B cell (primary cell): ENCODE data around the gene SMAD7. TPM values are rescaled to one million over a fixed set of nuclear protein-coding genes. Genes with fewer than 3 reads are reported as not detected.
A peak's percentile ranks its signal among the peaks of the same experiment; 100 is the strongest.

Experiments
- ATAC-seq: fragments of 200-7000 bp; cut with Tn5 transposase; one replicate; pipeline ENCODE4 v1.10.0; 2021; ENCODE audit warnings: low read depth, mild to moderate bottlenecking, moderate number of reproducible peaks, moderate library complexity
- CTCF ChIA-PET: fragments of 350-600 bp; sonication (Branson Sonifier 250); formaldehyde crosslinking; loops from one replicate; lab custom pipeline; 2021; ENCODE audit warnings: antibody characterized with exemption, inconsistent platforms; lab: Charles Lee
- POLR2A ChIA-PET: fragments of 350-600 bp; sonication (Branson Sonifier 250); formaldehyde crosslinking; loops from one replicate; lab custom pipeline; 2021; ENCODE audit warnings: antibody characterized with exemption; lab: Charles Lee
- DNase-seq: peaks from one replicate; pipeline ENCODE4 v3.0.0; 2013
- H2AFZ ChIP-seq: 2 replicates; pipeline ENCODE4 v1.6.1; 2012; ENCODE audit warnings: mild to moderate bottlenecking, low read depth, low read length; ENCODE audit not compliant: insufficient read depth, poor library complexity, severe bottlenecking
- H3K27ac ChIP-seq, 2 donors: 1 replicate in 1 of 2; 2 replicates in 1 of 2; pipeline ENCODE4 v1.5.1; 2012 to 2013; ENCODE audit warnings: low read length in 2 of 2, mild to moderate bottlenecking in 2 of 2, moderate library complexity in 1 of 2
- H3K27me3 ChIP-seq, 4 experiments: fragments of 200-600 bp in 1 of 4; sonication (generic) in 1 of 4; replicated peaks in 1 of 4; 1 replicate in 2 of 4; 2 replicates in 2 of 4; pipeline versions ENCODE4 v1.6.1 to v1.7.0; 2013 to 2016; ENCODE audit warnings: low read length in 3 of 4, mild to moderate bottlenecking in 2 of 4, mixed read lengths in 1 of 4, moderate library complexity in 1 of 4; ENCODE audit not compliant: insufficient read depth in 4 of 4, control insufficient read depth in 3 of 4; ENCODE audit errors: control extremely low read depth in 1 of 4
- H3K36me3 ChIP-seq, 2 experiments: replicated peaks in 1 of 2; 1 replicate in 1 of 2; 2 replicates in 1 of 2; pipeline versions ENCODE4 v1.6.1 to v1.7.1; 2013; ENCODE audit warnings: low read length in 1 of 2; ENCODE audit not compliant: insufficient read depth in 2 of 2, control insufficient read depth in 1 of 2; ENCODE audit errors: control extremely low read depth in 1 of 2, extremely low read depth in 1 of 2
- H3K4me1 ChIP-seq, 2 donors: fragments of 200-600 bp in 1 of 2; sonication (generic) in 1 of 2; 1 replicate in 1 of 2; 2 replicates in 1 of 2; pipeline versions ENCODE4 v1.5.1 to v1.6.1; 2013 to 2017; ENCODE audit warnings: low read length in 2 of 2; ENCODE audit not compliant: control insufficient read depth in 2 of 2, insufficient read depth in 2 of 2
- H3K4me2 ChIP-seq: replicated peaks from 2 replicates; pipeline ENCODE3; 2012; ENCODE audit warnings: mild to moderate bottlenecking, low read depth, low read length; ENCODE audit not compliant: poor library complexity, severe bottlenecking
- H3K4me3 ChIP-seq, 5 experiments: fragments of 200-600 bp in 1 of 5; sonication (generic) in 1 of 5; 1 replicate in 3 of 5; 2 replicates in 2 of 5; pipeline versions ENCODE4 v1.5.1 to v1.7.0; 2011 to 2016; ENCODE audit warnings: low read length in 4 of 5, mild to moderate bottlenecking in 4 of 5, low read depth in 2 of 5, control low read depth in 1 of 5, moderate library complexity in 1 of 5; ENCODE audit not compliant: insufficient read depth in 1 of 5; ENCODE audit errors: control extremely low read depth in 1 of 5, extremely low read depth in 1 of 5
- H3K79me2 ChIP-seq: fragments of 200-600 bp; sonication (generic); one replicate; pipeline ENCODE4 v1.6.0; 2016; ENCODE audit warnings: low read length; ENCODE audit not compliant: control insufficient read depth, insufficient read depth
- H3K9ac ChIP-seq: fragments of 200-600 bp; sonication (generic); 2 replicates; pipeline ENCODE4 v1.6.1; 2017; ENCODE audit warnings: mild to moderate bottlenecking, low read length, moderate library complexity
- H3K9me3 ChIP-seq, 3 donors: one replicate each; pipeline versions ENCODE4 v1.6.1 to v1.7.1; 2013; ENCODE audit warnings: low read length in 2 of 3; ENCODE audit not compliant: control insufficient read depth in 2 of 3, insufficient read depth in 1 of 3; ENCODE audit errors: control extremely low read depth in 1 of 3
- H4K20me1 ChIP-seq: 2 replicates; pipeline ENCODE4 v1.6.0; 2012; ENCODE audit warnings: mild to moderate bottlenecking, low read length; ENCODE audit not compliant: insufficient read depth, control insufficient read depth, poor library complexity, severe bottlenecking
- H3K27ac Mint-ChIP-seq: one replicate; pipeline ENCODE4 v1.8.0; 2021; ENCODE audit warnings: mixed read lengths
- H3K27me3 Mint-ChIP-seq: one replicate; pipeline ENCODE4 v1.8.0; 2021; ENCODE audit warnings: mixed read lengths
- H3K4me1 Mint-ChIP-seq: one replicate; pipeline ENCODE4 v1.8.0; 2021; ENCODE audit warnings: mixed read lengths
- H3K4me3 Mint-ChIP-seq: one replicate; pipeline ENCODE4 v1.8.0; 2021; ENCODE audit warnings: mixed read lengths
- H3K9me3 Mint-ChIP-seq: one replicate; pipeline ENCODE4 v1.8.0; 2022; ENCODE audit warnings: mixed read lengths; ENCODE audit not compliant: insufficient read depth
- CTCF ChIP-seq: fragments of 200-600 bp; IDR thresholded peaks from one replicate; pipeline ENCODE4 v1.8.0; 2022; ENCODE audit warnings: antibody characterized with exemption, mild to moderate bottlenecking
- EZH2 ChIP-seq: IDR thresholded peaks from 2 replicates; pipeline ENCODE4 v1.6.1; 2012; ENCODE audit warnings: borderline replicate concordance, low read depth, mild to moderate bottlenecking, moderate library complexity, low read length; ENCODE audit not compliant: insufficient read depth, poor library complexity, severe bottlenecking
- WGBS: methylation state at CpG from one replicate; pipeline ENCODE4 v1.1.5; 2013; ENCODE audit warnings: missing lambda C conversion rate; ENCODE audit not compliant: insufficient coverage; 5-methylcytosine and 5-hydroxymethylcytosine counted together
- intact Hi-C: fragments of 100-400 bp; cut with micrococcal nuclease; formaldehyde crosslinking; loops from one replicate; pipeline ENCODE4 v1.10.0; 2022
- polyA plus RNA-seq: library from polyadenylated mRNA; depleted of rRNA; stranded (reverse); fragments of >200 nt; gene quantifications from 2 replicates; pipeline ENCODE4 v1.2.3, GENCODE V29; 2012
- total RNA-seq, 2 donors: library from RNA; stranded (reverse); fragments of 120-200 nt in 1 of 2; gene quantifications; 1 replicate in 1 of 2; 2 replicates in 1 of 2; pipeline versions ENCODE4 v1.2.3 to v1.2.4, GENCODE V29; 2013 to 2022

SMAD7 gene
- total and polyA plus RNA-seq, 2 donors (not counting 1 experiment from before 2014, with no cell fraction given) = 10.1 to 20.9 TPM

- CTCF ChIA-PET = no interaction called here
- Histone ChIP-seq H3K9me3 (peaks cover 0 to 15% (median 5%) of the 10 kb centered on the region in 3 donors), H3K36me3 (no peaks in the 10 kb centered on the region), H2AFZ (no peak overlapping the region), H3K9ac (no peak overlapping the region), H3K27ac (no peak overlapping the region), H4K20me1 (no peaks in the 10 kb centered on the region), H3K4me3 (no peak overlapping the region), H3K79me2 (no peaks in the 10 kb centered on the region), H3K27me3 (no peaks in the 10 kb centered on the region), H3K4me2 (no peak overlapping the region), H3K4me1 (peaks cover 14 to 16% of the 10 kb centered on the region in 2 donors)
- DNase-seq (no peak), ATAC-seq (no peak)
- POLR2A ChIA-PET = no interaction called here
- Mint-ChIP-seq H3K4me3 (no peak overlapping the region), H3K9me3 (peaks cover 6% of the 10 kb centered on the region), H3K27me3 (peaks cover 6% of the 10 kb centered on the region), H3K27ac (no peak overlapping the region), H3K4me1 (peaks cover 18% of the 10 kb centered on the region)
- intact Hi-C loops = no loop called here
- TF ChIP-seq CTCF (no peak), EZH2 (no peak)
- WGBS = 80% methylated on average over 1 of the region's 4 CpGs
Observed at GRCh38 chr18:48899558-48900174, 51.1 kb downstream of the SMAD7 start.

- peaks cover 2% of the 10 kb centered on the region for H3K9me3 Mint-ChIP-seq
- ChIA-PET POLR2A (no interaction called here), CTCF (no interaction called here)
- Histone ChIP-seq H2AFZ (no peak overlapping the region), H3K36me3 (no peaks in the 10 kb centered on the region), H4K20me1 (no peaks in the 10 kb centered on the region), H3K27me3 (no peaks in the 10 kb centered on the region), H3K27ac (no peak overlapping the region), H3K79me2 (no peaks in the 10 kb centered on the region), H3K9me3 (peaks cover 0 to 7% (median 0%) of the 10 kb centered on the region in 3 donors), H3K4me3 (no peak overlapping the region), H3K9ac (no peak overlapping the region), H3K4me2 (no peak overlapping the region), H3K4me1 (peaks cover 14 to 16% of the 10 kb centered on the region in 2 donors)
- DNase-seq (no peak), ATAC-seq (no peak)
- intact Hi-C loops = no loop called here
- TF ChIP-seq CTCF (no peak), EZH2 (no peak)
- H3K4me1 Mint-ChIP-seq = peaks cover 18% of the 10 kb centered on the region
- peak overlapping the region; percentile 70 for H3K27ac Mint-ChIP-seq
- H3K27me3 Mint-ChIP-seq = no peaks in the 10 kb centered on the region
- whole genome bisulfite sequencing = 100% methylated on average over 2 of the region's 4 CpGs
- no peak overlapping the region for H3K4me3 Mint-ChIP-seq
Observed at GRCh38 chr18:48898521-48898920, 52.2 kb downstream of the SMAD7 start.
